Common myeloid progenitor, CD34-positive (primary cell): ENCODE measurements around the gene C1QTNF9.
"Not testable (repeated sequence)": the region's sequence is repeated elsewhere in the genome, so short reads cannot be mapped to it uniquely, and the experiment has no call there.

ENCODE experiments used
- CTCF ChIA-PET: fragments of 350-600 bp; sonication (Branson Sonifier 250); formaldehyde crosslinking; loops from one replicate; lab custom pipeline; 2021; ENCODE audit warnings: antibody characterized with exemption; lab: Charles Lee
- POLR2A ChIA-PET: fragments of 350-600 bp; sonication (Branson Sonifier 250); formaldehyde crosslinking; loops from one replicate; lab custom pipeline; 2021; ENCODE audit warnings: antibody characterized with exemption; lab: Charles Lee
- DNase-seq, 3 donors: peaks; one replicate each; pipeline versions ENCODE4 v3.0.0 to v3.0.0-alpha.2; 2013
- H3K27ac ChIP-seq, 2 experiments: 1 replicate in 1 of 2; 2 replicates in 1 of 2; pipeline ENCODE4 v1.7.0; 2013; ENCODE audit warnings: inconsistent platforms in 2 of 2, low read length in 2 of 2, mild to moderate bottlenecking in 2 of 2, low read depth in 1 of 2, moderate library complexity in 1 of 2; ENCODE audit not compliant: severe bottlenecking in 2 of 2, insufficient read depth in 1 of 2, poor library complexity in 1 of 2
- H3K27me3 ChIP-seq, 5 experiments: replicated peaks in 2 of 5; 1 replicate in 3 of 5; 2 replicates in 2 of 5; pipeline versions ENCODE4 v1.6.1 to v1.7.0; 2013; ENCODE audit warnings: low read length in 4 of 5, mild to moderate bottlenecking in 2 of 5, moderate library complexity in 2 of 5, inconsistent platforms in 1 of 5; ENCODE audit not compliant: insufficient read depth in 5 of 5, control insufficient read depth in 4 of 5
- H3K36me3 ChIP-seq, 4 experiments: 1 replicate in 2 of 4; 2 replicates in 2 of 4; pipeline versions ENCODE4 v1.6.1 to v1.7.0; 2013; ENCODE audit warnings: low read length in 3 of 4, control low read depth in 1 of 4, mild to moderate bottlenecking in 1 of 4; ENCODE audit not compliant: control insufficient read depth in 4 of 4, insufficient read depth in 4 of 4
- H3K4me1 ChIP-seq, 4 experiments: 1 replicate in 3 of 4; 2 replicates in 1 of 4; pipeline versions ENCODE4 v1.6.1 to v1.7.1; 2013; ENCODE audit warnings: low read length in 3 of 4, mild to moderate bottlenecking in 3 of 4, control low read depth in 1 of 4, inconsistent platforms in 1 of 4, moderate library complexity in 1 of 4; ENCODE audit not compliant: control insufficient read depth in 4 of 4, insufficient read depth in 4 of 4; ENCODE audit errors: control extremely low read depth in 1 of 4
- H3K4me3 ChIP-seq, 7 experiments: 1 replicate in 4 of 7; 2 replicates in 3 of 7; pipeline versions ENCODE4 v1.5.1 to v1.7.0; 2013; ENCODE audit warnings: mild to moderate bottlenecking in 7 of 7, low read length in 6 of 7, moderate library complexity in 6 of 7, inconsistent platforms in 2 of 7, low read depth in 2 of 7, control low read depth in 1 of 7; ENCODE audit not compliant: insufficient read depth in 4 of 7, control insufficient read depth in 1 of 7; ENCODE audit errors: extremely low read depth in 1 of 7
- H3K9me3 ChIP-seq, 5 experiments: 1 replicate in 4 of 5; 2 replicates in 1 of 5; pipeline versions ENCODE4 v1.6.1 to v1.7.1; 2013; ENCODE audit warnings: low read length in 4 of 5, mild to moderate bottlenecking in 2 of 5, inconsistent platforms in 1 of 5, low read depth in 1 of 5, moderate library complexity in 1 of 5; ENCODE audit not compliant: control insufficient read depth in 4 of 5, insufficient read depth in 2 of 5; ENCODE audit errors: control extremely low read depth in 1 of 5
- WGBS: methylation state at CpG from one replicate; pipeline ENCODE4 v1.1.5; 2013; ENCODE audit not compliant: insufficient coverage; 5-methylcytosine and 5-hydroxymethylcytosine counted together

Gene C1QTNF9

DNA sequence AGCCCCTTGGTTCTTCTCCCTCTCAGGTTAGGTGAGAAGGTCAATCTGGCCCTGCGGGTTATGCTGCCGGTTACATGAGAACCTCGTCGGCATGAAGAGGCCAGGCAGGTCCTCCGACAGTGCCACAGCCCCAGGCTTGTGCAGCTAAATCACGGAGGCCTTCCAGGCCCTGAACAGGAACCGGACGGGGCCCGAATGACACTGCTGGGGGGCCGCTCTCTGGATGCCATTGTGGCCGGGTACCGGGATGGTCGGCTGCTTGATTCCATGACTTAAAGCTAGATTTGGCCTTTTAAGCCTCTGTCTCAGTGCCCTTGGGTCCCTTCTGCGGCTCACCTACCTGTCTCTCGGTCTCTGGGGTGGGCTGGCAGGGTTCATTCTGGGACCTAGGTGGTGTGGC, 48.4 kb downstream of the C1QTNF9 start:
- H3K9me3 ChIP-seq: no peaks in the 10 kb centered on the region
- H3K4me1 ChIP-seq: no peaks in the 10 kb centered on the region
- H3K4me3 ChIP-seq: no peak overlapping the region
- no peaks in the 10 kb centered on the region for H3K36me3 ChIP-seq
- H3K27me3 ChIP-seq: no peaks in the 10 kb centered on the region
- no peak overlapping the region for H3K27ac ChIP-seq
- no peak for DNase-seq
- ChIA-PET CTCF (no interaction called here), POLR2A (no interaction called here)
- 97% methylated on average over 15 of the region's 15 CpGs for WGBS

GRCh38 chr13:24358836-24359235, 49.5 kb downstream of the C1QTNF9 start:
- H3K27ac ChIP-seq, H3K4me1 ChIP-seq, H3K36me3 ChIP-seq, H3K27me3 ChIP-seq, H3K4me3 ChIP-seq, H3K9me3 ChIP-seq, POLR2A ChIA-PET, DNase-seq: not testable (repeated sequence)
- CTCF ChIA-PET: interaction anchor here (0.6 kb wide), 1 partner anchor 1426 kb away, joined by 3 read pairs; no protein-coding TSS in a partner anchor
- WGBS: 88% methylated on average over 7 of the region's 16 CpGs

DNA sequence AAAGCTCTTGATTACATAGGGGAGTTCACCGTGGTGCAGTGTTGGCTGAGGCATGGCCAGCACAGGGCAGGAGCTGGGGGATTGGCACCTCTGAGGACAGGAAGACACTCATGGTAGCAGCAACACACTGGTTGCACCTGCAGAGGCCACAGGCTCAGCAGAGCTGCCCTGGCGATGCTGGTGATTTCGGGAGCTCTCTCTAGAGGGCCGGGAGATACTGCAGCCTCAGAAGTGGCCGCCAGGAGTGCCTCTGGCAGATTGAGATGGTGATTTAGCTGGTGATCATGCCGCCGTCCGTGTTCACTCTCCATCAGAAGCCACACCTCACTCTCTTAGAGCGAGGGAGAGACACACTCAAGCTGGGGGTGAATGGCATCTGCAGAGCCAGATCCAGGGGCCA, 49.9 kb downstream of the C1QTNF9 start:
- H3K4me3 ChIP-seq, H3K36me3 ChIP-seq, H3K4me1 ChIP-seq, H3K27me3 ChIP-seq, POLR2A ChIA-PET, H3K27ac ChIP-seq, H3K9me3 ChIP-seq, DNase-seq: not testable (repeated sequence)
- CTCF ChIA-PET: interaction anchor here (0.6 kb wide), 1 partner anchor 1426 kb away, joined by 3 read pairs; no protein-coding TSS in a partner anchor
- 91% methylated on average over 1 of the region's 9 CpGs for WGBS

DNA sequence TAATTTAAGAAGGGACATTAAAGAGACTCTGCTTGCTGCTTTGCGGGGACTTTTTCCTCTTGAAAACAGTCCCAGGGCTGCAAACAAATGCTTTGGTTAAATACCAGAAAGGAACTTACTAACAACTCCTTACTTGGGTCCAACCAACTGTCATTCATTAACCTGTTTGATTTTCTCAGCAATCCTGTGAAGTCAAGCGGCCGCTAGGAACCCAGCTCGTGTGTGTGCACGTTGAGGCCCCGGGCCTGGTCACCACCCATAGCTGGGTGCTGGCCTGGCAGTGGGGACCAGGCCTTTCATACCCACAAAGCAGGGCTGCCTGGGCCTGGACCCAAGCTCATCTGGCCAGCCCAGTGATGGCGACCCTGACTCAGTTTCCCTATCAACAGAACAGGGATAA, 50.7 kb downstream of the C1QTNF9 start:
- no peak for DNase-seq
- no peaks in the 10 kb centered on the region for H3K36me3 ChIP-seq
- ChIA-PET CTCF (no interaction called here), POLR2A (no interaction called here)
- no peak overlapping the region for H3K4me3 ChIP-seq
- no peaks in the 10 kb centered on the region for H3K27me3 ChIP-seq
- no peaks in the 10 kb centered on the region for H3K4me1 ChIP-seq
- H3K27ac ChIP-seq: no peak overlapping the region
- 100% methylated on average over 5 of the region's 7 CpGs for WGBS
- no peaks in the 10 kb centered on the region for H3K9me3 ChIP-seq

- CTCF ChIA-PET: no interaction called here
- H3K36me3 ChIP-seq: no peaks in the 10 kb centered on the region
- POLR2A ChIA-PET: no interaction called here
- no peak for DNase-seq
- H3K27ac ChIP-seq: no peak overlapping the region
- no CpG with 5 or more reads among the region's 2 CpGs for WGBS
- no peaks in the 10 kb centered on the region for H3K27me3 ChIP-seq
- H3K4me1 ChIP-seq: no peaks in the 10 kb centered on the region
- H3K4me3 ChIP-seq: no peak overlapping the region
- H3K9me3 ChIP-seq: no peaks in the 10 kb centered on the region
These were observed 51.7 kb downstream of the C1QTNF9 start for GRCh38 chr13:24361113-24361512.

GRCh38 chr13:24361852-24362366, 52.5 kb downstream of the C1QTNF9 start:
- DNase-seq: no peak
- CTCF ChIA-PET: no interaction called here
- 83% methylated on average over 3 of the region's 8 CpGs for WGBS
- no peaks in the 10 kb centered on the region for H3K27me3 ChIP-seq
- H3K9me3 ChIP-seq: no peaks in the 10 kb centered on the region
- H3K4me1 ChIP-seq: no peaks in the 10 kb centered on the region
- POLR2A ChIA-PET: no interaction called here
- H3K27ac ChIP-seq: no peak overlapping the region
- no peaks in the 10 kb centered on the region for H3K36me3 ChIP-seq
- no peak overlapping the region for H3K4me3 ChIP-seq

DNA sequence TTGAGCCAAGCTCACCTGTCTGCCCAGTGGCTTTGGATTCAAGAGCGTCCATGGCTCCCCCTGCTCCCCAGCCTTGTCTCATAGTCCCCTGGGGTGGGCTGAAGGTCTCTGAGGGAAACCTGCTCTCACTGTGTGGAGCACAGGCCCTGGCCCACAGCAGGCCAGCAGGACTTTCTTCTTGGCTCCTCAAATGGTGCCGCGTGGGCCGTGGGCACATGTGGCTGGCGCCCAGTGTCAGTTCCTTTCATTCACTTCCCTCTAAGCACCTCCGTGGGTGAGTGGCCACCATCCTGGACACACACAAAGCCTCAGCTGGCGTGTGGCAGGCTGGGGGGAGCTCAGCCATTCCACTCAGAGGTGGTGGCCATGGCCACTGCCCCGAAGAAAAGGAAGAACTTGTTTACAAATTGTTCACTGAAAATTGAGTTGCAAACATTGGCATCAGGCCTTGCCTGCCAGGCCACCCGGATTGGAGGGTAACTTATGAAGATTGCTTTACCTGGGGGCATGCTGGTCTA, 53.1 kb downstream of the C1QTNF9 start:
- no peak for DNase-seq
- no peaks in the 10 kb centered on the region for H3K9me3 ChIP-seq
- WGBS: 95% methylated on average over 8 of the region's 9 CpGs
- no peaks in the 10 kb centered on the region for H3K36me3 ChIP-seq
- no peak overlapping the region for H3K4me3 ChIP-seq
- H3K27me3 ChIP-seq: no peaks in the 10 kb centered on the region
- ChIA-PET POLR2A (no interaction called here), CTCF (no interaction called here)
- no peak overlapping the region for H3K27ac ChIP-seq
- H3K4me1 ChIP-seq: no peaks in the 10 kb centered on the region
